H9 (cell line): ENCODE measurements around the gene FDX1. TPM values are rescaled to one million over a fixed set of nuclear protein-coding genes. Genes with fewer than 3 reads are reported as not detected.

Experiments used
- DNase-seq: peaks from one replicate; pipeline ENCODE4 v3.0.0-alpha.2; 2017
- H2AFZ ChIP-seq: one replicate; pipeline ENCODE4 v1.6.1; 2013; ENCODE audit warnings: mild to moderate bottlenecking, low read length, control low read depth, moderate library complexity
- H2AK5ac ChIP-seq: 2 replicates; pipeline ENCODE4 v1.6.1; 2013; ENCODE audit warnings: low read length, control low read depth, mixed read lengths; ENCODE audit not compliant: insufficient read length
- H2BK120ac ChIP-seq: one replicate; pipeline ENCODE4 v1.6.1; 2013; ENCODE audit warnings: low read depth, mild to moderate bottlenecking, low read length, control low read depth, inconsistent platforms; ENCODE audit not compliant: poor library complexity, severe bottlenecking
- H2BK12ac ChIP-seq: 2 replicates; pipeline ENCODE4 v1.6.1; 2013; ENCODE audit warnings: low read length, control low read depth, mixed read lengths, low read depth; ENCODE audit not compliant: insufficient read length
- H2BK15ac ChIP-seq: 2 replicates; pipeline ENCODE4 v1.6.1; 2013; ENCODE audit warnings: low read depth, low read length, control low read depth
- H2BK20ac ChIP-seq: one replicate; pipeline ENCODE4 v1.6.1; 2013; ENCODE audit warnings: low read depth, mild to moderate bottlenecking, low read length, control low read depth, inconsistent platforms; ENCODE audit not compliant: poor library complexity, severe bottlenecking
- H2BK5ac ChIP-seq: 2 replicates; pipeline ENCODE4 v1.6.1; 2013; ENCODE audit warnings: low read length, control low read depth, mixed read lengths; ENCODE audit not compliant: insufficient read length
- H3K14ac ChIP-seq: 2 replicates; pipeline ENCODE4 v1.6.1; 2013; ENCODE audit warnings: low read length, control low read depth; ENCODE audit not compliant: insufficient read depth
- H3K18ac ChIP-seq: 2 replicates; pipeline ENCODE4 v1.6.1; 2013; ENCODE audit warnings: low read depth, mild to moderate bottlenecking, mixed read lengths, low read length, control low read depth; ENCODE audit not compliant: insufficient read length
- H3K23ac ChIP-seq: 2 replicates; pipeline ENCODE4 v1.6.1; 2013; ENCODE audit warnings: low read length, control low read depth, mixed read lengths, low read depth; ENCODE audit not compliant: insufficient read length
- H3K23me2 ChIP-seq: 2 replicates; pipeline ENCODE4 v1.6.1; 2013; ENCODE audit warnings: low read depth, mild to moderate bottlenecking, mixed read lengths, low read length, control low read depth; ENCODE audit not compliant: insufficient read length, poor library complexity, severe bottlenecking
- H3K27ac ChIP-seq: 2 replicates; pipeline ENCODE4 v1.5.1; 2013; ENCODE audit warnings: low read length, control low read depth, mixed read lengths, low read depth; ENCODE audit not compliant: insufficient read length
- H3K27me3 ChIP-seq: 2 replicates; pipeline ENCODE4 v1.6.1; 2013; ENCODE audit warnings: low read length, control low read depth, inconsistent platforms; ENCODE audit not compliant: insufficient read depth
- H3K4ac ChIP-seq: 2 replicates; pipeline ENCODE4 v1.6.1; 2013; ENCODE audit warnings: low read depth, mild to moderate bottlenecking, control low read depth, inconsistent platforms, low read length, moderate library complexity
- H3K4me1 ChIP-seq: 2 replicates; pipeline ENCODE4 v1.6.1; 2013; ENCODE audit warnings: low read length, control low read depth, inconsistent platforms; ENCODE audit not compliant: insufficient read depth
- H3K4me2 ChIP-seq: 2 replicates; pipeline ENCODE4 v1.6.1; 2013; ENCODE audit warnings: low read length, control low read depth, mixed read lengths; ENCODE audit not compliant: insufficient read length, insufficient read depth
- H3K56ac ChIP-seq: 2 replicates; pipeline ENCODE4 v1.6.1; 2013; ENCODE audit warnings: low read depth, mild to moderate bottlenecking, mixed read lengths, low read length, control low read depth; ENCODE audit not compliant: insufficient read length
- H3K79me1 ChIP-seq: 2 replicates; pipeline ENCODE4 v1.6.1; 2013; ENCODE audit warnings: low read depth, mild to moderate bottlenecking, moderate library complexity, low read length, control low read depth, inconsistent platforms; ENCODE audit not compliant: insufficient read depth, poor library complexity, severe bottlenecking
- H3K79me2 ChIP-seq: 2 replicates; pipeline ENCODE4 v1.6.1; 2013; ENCODE audit warnings: low read length, control low read depth, inconsistent platforms; ENCODE audit not compliant: insufficient read depth
- H3K9ac ChIP-seq: 2 replicates; pipeline ENCODE4 v1.6.1; 2013; ENCODE audit warnings: low read length, control low read depth, mixed read lengths; ENCODE audit not compliant: insufficient read length; ENCODE audit errors: extremely low read depth
- H3K9me3 ChIP-seq: one replicate; pipeline ENCODE4 v1.6.1; 2013; ENCODE audit warnings: low read depth, low read length, inconsistent platforms; ENCODE audit not compliant: control insufficient read depth
- H3T11ph ChIP-seq: one replicate; pipeline ENCODE4 v1.6.1; 2013; ENCODE audit warnings: mild to moderate bottlenecking, low read length, control low read depth, inconsistent platforms
- H4K20me1 ChIP-seq: one replicate; pipeline ENCODE4 v1.6.1; 2013; ENCODE audit not compliant: control insufficient read depth, insufficient read length, insufficient read depth
- H4K5ac ChIP-seq: 2 replicates; pipeline ENCODE4 v1.6.1; 2013; ENCODE audit warnings: low read depth, mild to moderate bottlenecking, mixed read lengths, low read length, control low read depth; ENCODE audit not compliant: insufficient read length
- H4K8ac ChIP-seq: replicated peaks from 2 replicates; pipeline ENCODE4 v1.6.1; 2013; ENCODE audit warnings: low read length, control low read depth, mixed read lengths, low read depth; ENCODE audit not compliant: insufficient read length
- H4K91ac ChIP-seq: 2 replicates; pipeline ENCODE4 v1.6.1; 2013; ENCODE audit warnings: low read depth, mild to moderate bottlenecking, moderate library complexity, mixed read lengths, low read length, control low read depth; ENCODE audit not compliant: insufficient read length
- H3K27ac Mint-ChIP-seq, 3 experiments: 2 replicates in 2 of 3; 3 replicates in 1 of 3; pipeline ENCODE4 v1.8.0; 2020 to 2021; ENCODE audit warnings: mixed read lengths in 3 of 3, mild to moderate bottlenecking in 1 of 3, moderate library complexity in 1 of 3
- H3K27me3 Mint-ChIP-seq: 2 replicates; pipeline ENCODE4 v1.8.0; 2021; ENCODE audit warnings: low read depth, mild to moderate bottlenecking, moderate library complexity, mixed read lengths
- H3K36me3 Mint-ChIP-seq, 3 experiments: 2 replicates in 2 of 3; 3 replicates in 1 of 3; pipeline ENCODE4 v1.8.0; 2020 to 2021; ENCODE audit warnings: low read depth in 3 of 3, mixed read lengths in 3 of 3; ENCODE audit not compliant: insufficient read depth in 1 of 3
- H3K4me1 Mint-ChIP-seq, 2 experiments: 2 replicates each; pipeline ENCODE4 v1.8.0; 2020; ENCODE audit warnings: mixed read lengths in 2 of 2
- H3K4me3 Mint-ChIP-seq, 2 experiments: 2 replicates in 1 of 2; 3 replicates in 1 of 2; pipeline ENCODE4 v1.8.0; 2020 to 2021; ENCODE audit warnings: mild to moderate bottlenecking in 2 of 2, mixed read lengths in 2 of 2, moderate library complexity in 1 of 2
- H3K9me3 Mint-ChIP-seq, 2 experiments: 2 replicates in 1 of 2; 3 replicates in 1 of 2; pipeline ENCODE4 v1.8.0; 2020; ENCODE audit warnings: mild to moderate bottlenecking in 2 of 2, mixed read lengths in 2 of 2, moderate library complexity in 1 of 2
- CTCF ChIP-seq: fragments of 200-600 bp; sonication (generic); conservative IDR thresholded peaks from 3 replicates; pipeline ENCODE4 v1.8.0; 2021; ENCODE audit warnings: antibody characterized with exemption, mild to moderate bottlenecking
- WGBS: extraction: QIAGEN DNeasy Blood & Tissue Kit; methylation state at CpG from one replicate; pipeline ENCODE4 v1.1.7; 2013; ENCODE audit warnings: missing lambda C conversion rate, low lambda C conversion rate, mixed read lengths; ENCODE audit not compliant: insufficient read length; ENCODE audit errors: extremely low coverage; 5-methylcytosine and 5-hydroxymethylcytosine counted together
- total RNA-seq: library from RNA; stranded (reverse); gene quantifications from 2 replicates; pipeline ENCODE4 v1.2.1, GENCODE V29; 2021

Gene FDX1
- total RNA-seq, 1 experiment from 2014 or later = 10.1 TPM

GRCh38 chr11:110428956-110429730, 605 bp upstream of the FDX1 start:
- DNase-seq = no peak
- H3K4me1 ChIP-seq = peaks cover 2% of the 10 kb centered on the region; the same call in 1 of the 2 replicates
- peaks cover 8% of the 10 kb centered on the region for H3K27me3 Mint-ChIP-seq

More at GRCh38 chr11:110428956-110429730, 605 bp upstream of the FDX1 start:
- Histone ChIP-seq H3K23ac (no peak overlapping the region), H4K5ac (no peak overlapping the region), H2BK5ac (no peak overlapping the region), H3K9ac (no peak overlapping the region), H2AK5ac (no peak overlapping the region), H4K20me1 (no peaks in the 10 kb centered on the region), H3K4me2 (peak overlapping the region; percentile 65), H3K18ac (no peak overlapping the region), H3K27me3 (no peaks in the 10 kb centered on the region), H2BK20ac (no peak overlapping the region), H3K56ac (no peak overlapping the region), H2BK12ac (no peak overlapping the region), H3K79me1 (no peaks in the 10 kb centered on the region), H3K14ac (no peak overlapping the region), H2AFZ (no peak overlapping the region), H3K27ac (no peak overlapping the region), H4K91ac (no peak overlapping the region), H2BK15ac (no peak overlapping the region; the same call in 1 of the 2 replicates), H2BK120ac (no peak overlapping the region), H3T11ph (no peak overlapping the region), H3K4ac (no peak overlapping the region), H4K8ac (no peak overlapping the region), H3K79me2 (no peaks in the 10 kb centered on the region; the same call in 1 of the 2 replicates), H3K23me2 (peaks cover 6% of the 10 kb centered on the region), H3K9me3 (no peaks in the 10 kb centered on the region)
- Mint-ChIP-seq H3K4me1 (peaks cover 30 to 34% of the 10 kb centered on the region in 2 experiments), H3K4me3 (peak overlapping the region; percentile 72 to 85), H3K36me3 (no peaks in the 10 kb centered on the region; a peak in 1 of 7 replicates), H3K9me3 (peaks cover 0 to 3% of the 10 kb centered on the region in 2 experiments; a peak in 1 of 5 replicates), H3K27ac (peak overlapping the region in 2 of 3 experiments; percentile 40 to 73; a peak in 1 of 7 replicates)
- TF ChIP-seq CTCF = no peak
- no CpG with 5 or more reads among the region's 10 CpGs for WGBS
